Measurements from ENCODE around the gene PCSK6. TPM values are rescaled to one million over a fixed set of nuclear protein-coding genes. Genes with fewer than 3 reads are reported as not detected.

Gene PCSK6
- total RNA-seq, 1 donor from 2014 or later, result 6.8 TPM

DNA sequence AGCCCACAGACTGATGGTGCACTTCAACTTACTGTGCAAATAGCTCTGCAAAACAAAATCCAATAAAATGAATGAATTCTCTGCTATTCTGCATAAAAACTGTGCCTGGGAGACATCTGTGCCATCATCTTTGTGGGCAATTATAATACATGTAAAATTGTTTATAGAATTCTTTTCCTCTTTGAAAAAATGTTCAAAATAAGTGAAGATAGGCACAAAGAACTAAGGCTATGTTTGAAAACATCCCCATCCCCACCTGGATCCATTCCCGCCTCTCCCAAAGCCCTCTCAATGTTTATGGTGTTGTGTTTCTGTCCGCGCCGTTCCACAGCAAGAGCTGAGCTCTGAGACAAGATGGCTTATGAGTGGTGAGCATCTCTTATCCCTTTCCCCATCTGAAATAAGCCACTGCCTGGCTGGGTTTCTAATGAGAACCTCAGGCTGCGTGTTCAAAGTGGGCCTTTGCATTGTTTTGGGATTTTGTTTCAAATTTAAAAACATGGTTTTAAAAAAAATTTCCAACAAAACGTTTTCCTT lies 172.1 kb downstream of the PCSK6 start:
- Histone ChIP-seq H3K27me3 (ENCODE audit: control insufficient read depth, insufficient read depth, low read length) (peaks cover 5% of the 10 kb centered on the region), H3K36me3 (ENCODE audit: control insufficient read depth, insufficient read depth, low read length) (no peaks in the 10 kb centered on the region), H3K4me3 (ENCODE audit: low read depth, low read length) (no peak overlapping the region)
- TF ChIP-seq, protein P1, sequence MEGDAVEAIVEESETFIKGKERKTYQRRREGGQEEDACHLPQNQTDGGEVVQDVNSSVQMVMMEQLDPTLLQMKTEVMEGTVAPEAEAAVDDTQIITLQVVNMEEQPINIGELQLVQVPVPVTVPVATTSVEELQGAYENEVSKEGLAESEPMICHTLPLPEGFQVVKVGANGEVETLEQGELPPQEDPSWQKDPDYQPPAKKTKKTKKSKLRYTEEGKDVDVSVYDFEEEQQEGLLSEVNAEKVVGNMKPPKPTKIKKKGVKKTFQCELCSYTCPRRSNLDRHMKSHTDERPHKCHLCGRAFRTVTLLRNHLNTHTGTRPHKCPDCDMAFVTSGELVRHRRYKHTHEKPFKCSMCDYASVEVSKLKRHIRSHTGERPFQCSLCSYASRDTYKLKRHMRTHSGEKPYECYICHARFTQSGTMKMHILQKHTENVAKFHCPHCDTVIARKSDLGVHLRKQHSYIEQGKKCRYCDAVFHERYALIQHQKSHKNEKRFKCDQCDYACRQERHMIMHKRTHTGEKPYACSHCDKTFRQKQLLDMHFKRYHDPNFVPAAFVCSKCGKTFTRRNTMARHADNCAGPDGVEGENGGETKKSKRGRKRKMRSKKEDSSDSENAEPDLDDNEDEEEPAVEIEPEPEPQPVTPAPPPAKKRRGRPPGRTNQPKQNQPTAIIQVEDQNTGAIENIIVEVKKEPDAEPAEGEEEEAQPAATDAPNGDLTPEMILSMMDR (IDR thresholded peaks at IDR 0.05; ENCODE audit: insufficient read depth, low read length, severe bottlenecking), result no peak
- DNase-seq (ENCODE audit: low read depth) (no peak), FAIRE-seq (peak; percentile 18)

DNA sequence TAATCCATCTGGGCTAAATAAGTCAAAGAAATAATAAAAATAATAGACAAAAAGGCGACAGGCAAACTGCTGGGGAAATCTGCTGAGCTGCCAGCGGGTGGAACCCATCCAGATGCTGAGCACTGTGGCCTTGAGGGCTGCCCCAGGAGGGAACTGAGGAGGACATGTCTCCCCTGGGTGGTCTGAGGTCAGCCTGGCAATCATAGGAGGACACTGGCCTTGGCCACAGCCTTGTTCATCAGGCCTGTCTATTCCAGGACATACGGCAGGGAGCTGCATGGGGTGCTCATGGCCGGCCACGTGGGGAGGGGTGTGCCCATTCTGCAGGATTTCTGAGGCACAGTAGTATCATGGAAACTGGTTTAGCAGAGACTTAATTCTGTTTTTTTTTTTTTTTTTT lies 173.0 kb downstream of the PCSK6 start:
- Histone ChIP-seq H3K4me3 (ENCODE audit: low read depth, low read length) (no peak overlapping the region), H3K27me3 (ENCODE audit: control insufficient read depth, insufficient read depth, low read length) (peaks cover 5% of the 10 kb centered on the region), H3K36me3 (ENCODE audit: control insufficient read depth, insufficient read depth, low read length) (no peaks in the 10 kb centered on the region)
- DNase-seq (ENCODE audit: low read depth), result no peak
- no peak for FAIRE-seq
- TF ChIP-seq, protein P1 (IDR thresholded peaks at IDR 0.05; ENCODE audit: insufficient read depth, low read length, severe bottlenecking), result no peak

DNA sequence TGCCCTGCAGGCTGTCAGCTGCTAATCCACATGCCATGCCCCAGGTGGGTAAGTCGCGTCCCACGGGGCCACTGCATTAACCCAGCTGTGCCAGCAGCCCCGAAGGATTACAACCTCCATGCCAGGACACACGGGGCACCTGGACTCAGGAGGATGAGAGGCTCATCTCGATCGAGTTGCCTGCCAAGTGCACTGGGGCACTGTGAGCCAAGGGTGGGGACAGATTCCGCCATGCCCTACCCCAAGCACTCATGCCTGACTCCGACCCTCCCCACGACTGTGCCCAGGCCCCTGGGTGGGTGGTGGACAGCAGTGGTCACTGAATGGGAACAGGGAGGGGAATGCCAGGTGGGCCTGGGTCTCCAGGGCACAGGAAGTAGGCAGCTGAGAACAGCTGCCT lies 173.8 kb downstream of the PCSK6 start:
- DNase-seq (ENCODE audit: low read depth) (no peak), FAIRE-seq (no peak)
- Histone ChIP-seq H3K4me3 (ENCODE audit: low read depth, low read length) (no peak overlapping the region), H3K27me3 (ENCODE audit: control insufficient read depth, insufficient read depth, low read length) (peaks cover under 1% of the 10 kb centered on the region), H3K36me3 (ENCODE audit: control insufficient read depth, insufficient read depth, low read length) (no peaks in the 10 kb centered on the region)
- TF ChIP-seq, protein P1 (IDR thresholded peaks at IDR 0.05; ENCODE audit: insufficient read depth, low read length, severe bottlenecking), result no peak

DNA sequence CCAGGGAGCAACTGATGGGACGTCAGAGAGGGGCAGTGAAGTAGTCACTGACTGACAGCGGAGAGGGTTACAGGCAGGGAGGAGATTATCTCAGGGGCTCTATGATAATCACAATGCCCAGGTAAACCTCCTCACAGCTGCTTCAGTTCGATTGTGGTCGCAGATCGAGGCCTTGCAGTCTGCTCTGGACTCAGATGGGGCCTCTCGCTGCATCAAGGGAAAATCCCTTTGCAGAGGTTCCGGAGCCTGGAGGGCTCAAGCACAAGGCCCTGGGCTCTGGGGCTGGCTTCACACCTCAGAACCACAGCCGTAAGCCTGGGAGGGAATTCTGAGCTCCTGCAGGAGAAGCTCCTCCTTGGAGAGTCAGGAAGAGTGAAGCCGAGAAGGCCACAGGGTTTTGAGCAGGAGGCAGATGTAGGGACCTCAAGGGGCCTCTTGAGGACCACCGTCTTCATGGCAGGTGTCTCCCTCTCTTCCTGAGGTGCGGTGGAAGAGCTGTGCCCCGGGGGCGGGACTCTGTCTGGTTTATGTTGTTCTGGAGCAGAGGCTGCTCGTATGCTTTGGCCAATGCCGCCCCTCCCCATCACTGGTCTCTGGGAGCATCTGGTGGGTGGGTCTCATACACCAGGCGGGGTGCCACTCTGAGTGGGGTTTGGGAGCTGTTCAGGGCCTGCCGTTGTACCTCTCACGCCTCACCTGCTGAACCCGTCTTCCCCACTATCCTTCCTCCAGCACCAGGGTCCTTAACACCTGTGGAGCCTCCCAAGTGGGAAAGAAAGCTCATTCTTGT lies 175.0 kb downstream of the PCSK6 start:
- DNase-seq (ENCODE audit: low read depth), result no peak
- FAIRE-seq, result no peak
- no peak overlapping the region for H3K4me3 ChIP-seq (ENCODE audit: low read depth, low read length)

DNA sequence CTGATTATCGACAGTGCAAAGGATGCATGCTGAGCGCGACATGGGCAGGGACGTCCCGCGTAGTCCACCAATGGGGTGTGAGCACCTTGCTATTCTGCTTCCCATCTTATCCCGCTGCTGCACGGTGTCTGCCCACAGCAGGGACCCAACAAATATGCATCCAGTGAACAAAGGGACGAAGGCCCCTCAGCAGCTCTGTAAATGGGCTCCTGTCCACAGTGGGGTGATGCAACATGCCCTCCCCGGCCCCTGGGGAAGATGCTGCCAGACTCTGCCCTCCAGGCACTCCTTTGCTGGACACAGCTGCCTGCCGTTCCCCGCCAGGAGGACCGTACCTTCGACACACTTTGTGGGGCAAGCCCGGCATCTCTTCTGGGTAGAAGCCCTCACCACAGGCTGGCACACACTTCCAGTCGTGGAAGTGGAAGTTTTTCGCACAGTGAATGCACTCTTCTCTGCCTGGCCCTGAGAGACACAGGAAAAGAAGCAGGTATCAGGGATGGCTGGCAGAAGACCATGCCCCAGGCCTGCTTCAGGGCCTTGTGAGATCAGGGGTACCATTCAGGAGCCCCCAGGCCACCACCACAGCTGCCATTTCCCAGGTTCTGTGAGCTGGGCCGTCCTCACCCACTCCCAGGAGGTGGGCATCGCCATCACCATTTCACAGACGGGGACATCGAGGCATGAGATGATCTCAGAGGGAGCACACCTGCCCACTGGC lies 176.3 kb downstream of the PCSK6 start:
- H3K4me3 ChIP-seq (ENCODE audit: low read depth, low read length), result no peak overlapping the region
- FAIRE-seq (no peak), DNase-seq (ENCODE audit: low read depth) (no peak)
- no peaks in the 10 kb centered on the region for H3K36me3 ChIP-seq (ENCODE audit: control insufficient read depth, insufficient read depth, low read length)
- TF ChIP-seq, protein P1 (IDR thresholded peaks at IDR 0.05; ENCODE audit: insufficient read depth, low read length, severe bottlenecking), result no peak
- H3K27me3 ChIP-seq (ENCODE audit: control insufficient read depth, insufficient read depth, low read length), result no peaks in the 10 kb centered on the region

More for the DNA sequence above, 175.0 kb downstream of the PCSK6 start:
- H3K27me3 ChIP-seq (ENCODE audit: control insufficient read depth, insufficient read depth, low read length), result no peaks in the 10 kb centered on the region
- TF ChIP-seq, protein P1 (IDR thresholded peaks at IDR 0.05; ENCODE audit: insufficient read depth, low read length, severe bottlenecking), result no peak
- H3K36me3 ChIP-seq (ENCODE audit: control insufficient read depth, insufficient read depth, low read length), result no peaks in the 10 kb centered on the region

Measured in bronchial epithelial cell (primary cell).